Measurements from ENCODE around the gene PTPRD. TPM values are rescaled to one million over a fixed set of nuclear protein-coding genes. Genes with fewer than 3 reads are reported as not detected.
A peak's percentile ranks its signal among the peaks of the same experiment; 100 is the strongest.

PTPRD gene
- total RNA-seq, 1 donor from 2014 or later, result 1.8 TPM

DNA sequence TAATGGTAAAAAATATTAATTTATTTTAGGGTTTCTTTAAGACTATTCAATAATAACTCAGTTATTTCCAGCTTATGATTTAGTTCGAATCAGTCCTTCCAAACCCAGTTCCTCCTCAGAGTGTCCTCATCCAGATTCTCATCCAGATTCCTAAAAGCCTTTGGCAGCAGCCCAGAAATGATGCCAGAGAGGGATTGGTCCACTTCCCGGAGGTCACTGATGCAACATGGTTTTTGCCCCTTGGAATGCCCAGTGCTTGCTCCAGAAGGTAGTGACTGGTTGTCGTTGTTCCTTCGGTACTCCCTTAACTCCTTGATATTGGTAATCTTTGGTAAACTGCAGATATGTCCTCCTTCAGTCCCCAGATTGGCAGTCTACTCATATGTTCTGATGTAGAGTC, 2320.1 kb downstream of the PTPRD start:
- no peak for DNase-seq (ENCODE audit: low read depth in 2 of 2)

DNA sequence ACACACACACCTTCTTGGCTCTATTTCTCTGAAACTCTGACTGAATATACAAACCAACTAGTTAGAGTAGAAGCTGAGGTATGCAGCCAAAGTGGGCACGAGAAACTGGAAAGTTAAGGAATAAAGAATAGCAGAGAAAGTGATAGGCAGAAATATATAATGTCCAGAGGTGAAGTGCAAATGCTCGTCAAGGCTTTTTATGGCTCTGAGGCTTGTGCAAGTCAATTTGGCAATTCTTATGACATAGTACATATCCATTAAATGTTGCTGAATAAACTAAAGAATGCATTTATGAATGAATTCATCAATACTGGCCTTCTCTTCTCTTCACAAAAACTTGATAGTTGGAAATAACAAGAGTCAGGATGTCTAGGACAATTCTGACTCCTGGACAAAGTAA, 2323.1 kb downstream of the PTPRD start:
- DNase-seq (ENCODE audit: low read depth in 2 of 2), result no peak

- no peak for DNase-seq (ENCODE audit: low read depth in 2 of 2)
Observed at GRCh38 chr9:8287970-8288369, 2324.8 kb downstream of the PTPRD start.

DNA sequence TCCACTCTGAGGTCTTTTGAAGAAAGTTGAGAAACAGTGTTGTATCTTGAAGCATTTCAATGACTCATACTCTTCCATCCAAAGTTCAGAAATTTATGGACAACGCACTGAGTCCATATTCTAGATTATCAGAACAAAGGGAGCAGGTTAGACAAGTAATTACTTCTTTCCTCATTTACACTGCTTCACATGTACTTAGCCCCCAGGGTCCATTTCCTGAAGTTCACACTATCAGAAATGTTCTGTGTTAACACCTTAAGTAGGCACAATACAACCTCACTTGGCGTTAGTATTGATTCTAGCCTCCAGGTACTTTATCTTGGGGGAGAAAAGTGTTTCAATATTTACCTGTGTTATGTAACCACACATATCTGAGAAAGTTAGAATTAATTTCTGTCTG, 2325.3 kb downstream of the PTPRD start:
- no peak for DNase-seq (ENCODE audit: low read depth in 2 of 2)

DNA sequence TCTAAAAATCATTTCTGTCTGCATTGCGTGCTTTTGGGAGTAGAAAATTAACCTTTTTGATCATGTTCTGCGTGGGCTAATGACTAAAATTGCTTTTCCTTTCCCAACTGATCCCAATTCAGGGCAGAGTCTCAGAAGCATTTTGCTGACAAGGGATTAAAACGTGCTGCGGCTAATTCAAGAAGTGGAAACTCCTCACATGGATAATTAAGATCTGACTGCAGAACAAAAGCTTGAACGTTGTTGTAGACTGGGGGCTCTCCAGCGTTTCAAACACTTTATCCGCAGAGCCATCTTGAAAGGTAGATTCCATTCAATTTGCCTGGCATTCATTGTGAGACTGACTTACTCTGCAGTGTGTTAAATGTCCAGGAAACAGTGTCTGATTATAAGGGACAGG, 2327.9 kb downstream of the PTPRD start:
- no peak for DNase-seq (ENCODE audit: low read depth in 2 of 2)

- no peak for DNase-seq (ENCODE audit: low read depth in 2 of 2)
Observed at GRCh38 chr9:8282535-8282934, 2330.3 kb downstream of the PTPRD start.

DNA sequence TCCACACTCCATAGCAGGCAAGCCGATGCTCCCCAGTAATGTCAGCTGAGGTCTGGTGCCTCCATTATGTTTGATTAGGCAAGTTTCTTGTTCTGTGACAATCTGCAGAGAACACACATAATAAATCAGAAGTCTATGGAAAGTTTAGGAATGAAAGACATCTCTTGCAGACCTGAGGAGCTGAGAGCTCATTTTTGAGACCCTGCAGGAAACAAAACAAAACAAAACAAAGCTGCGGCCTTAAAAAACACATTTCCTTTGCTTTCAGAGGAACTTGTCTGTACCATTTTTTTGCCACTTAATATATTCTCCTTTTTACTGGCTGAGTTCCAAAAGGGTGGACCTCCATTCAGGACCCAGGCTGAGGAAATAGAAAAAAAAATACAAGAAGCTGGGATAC, 2332.0 kb downstream of the PTPRD start:
- peak in 1 of 2 donors; percentile 4 for DNase-seq (ENCODE audit: low read depth in 2 of 2)

- DNase-seq (ENCODE audit: low read depth in 2 of 2), result peak in 1 of 2 donors; percentile 71
Observed at GRCh38 chr9:8278048-8278447, 2334.8 kb downstream of the PTPRD start.

DNA sequence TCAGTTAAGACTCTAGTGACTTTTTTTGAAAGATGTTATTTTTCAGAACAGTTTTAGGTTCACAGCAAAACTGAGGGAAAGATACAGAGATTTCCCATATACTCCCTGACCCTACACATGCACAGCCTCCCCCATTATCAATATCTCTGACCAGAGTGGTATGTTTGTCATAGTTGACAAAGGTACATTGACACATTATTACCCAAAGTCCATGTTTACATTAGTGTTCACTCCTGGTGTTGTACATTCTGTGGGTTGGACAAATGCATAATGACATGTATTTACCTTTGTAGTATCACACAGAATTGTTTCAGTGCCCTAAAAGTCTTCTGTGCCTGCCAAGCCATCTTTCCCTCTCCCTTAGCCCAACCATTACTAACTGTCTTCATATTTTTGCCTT, 2342.6 kb downstream of the PTPRD start:
- no peak for DNase-seq (ENCODE audit: low read depth in 2 of 2)

DNA sequence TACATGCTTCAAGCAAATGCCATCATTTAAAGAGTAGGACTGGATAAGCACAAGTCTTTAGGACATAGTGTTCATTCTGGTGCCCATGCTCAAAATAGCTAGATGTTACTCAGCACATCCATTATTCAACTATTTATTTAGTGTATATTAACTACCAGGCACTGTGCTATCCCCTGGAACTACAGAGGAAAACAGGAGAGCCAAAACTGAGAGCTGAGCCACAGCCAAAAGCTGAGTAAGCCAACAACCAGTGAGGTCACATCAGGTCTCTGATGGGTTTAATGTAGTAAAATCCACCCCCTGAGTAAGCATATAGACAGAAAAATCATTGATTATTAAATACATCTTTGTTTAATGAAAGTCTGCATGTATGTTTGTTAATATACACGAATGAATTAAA, 2343.9 kb downstream of the PTPRD start:
- DNase-seq (ENCODE audit: low read depth in 2 of 2), result no peak

DNA sequence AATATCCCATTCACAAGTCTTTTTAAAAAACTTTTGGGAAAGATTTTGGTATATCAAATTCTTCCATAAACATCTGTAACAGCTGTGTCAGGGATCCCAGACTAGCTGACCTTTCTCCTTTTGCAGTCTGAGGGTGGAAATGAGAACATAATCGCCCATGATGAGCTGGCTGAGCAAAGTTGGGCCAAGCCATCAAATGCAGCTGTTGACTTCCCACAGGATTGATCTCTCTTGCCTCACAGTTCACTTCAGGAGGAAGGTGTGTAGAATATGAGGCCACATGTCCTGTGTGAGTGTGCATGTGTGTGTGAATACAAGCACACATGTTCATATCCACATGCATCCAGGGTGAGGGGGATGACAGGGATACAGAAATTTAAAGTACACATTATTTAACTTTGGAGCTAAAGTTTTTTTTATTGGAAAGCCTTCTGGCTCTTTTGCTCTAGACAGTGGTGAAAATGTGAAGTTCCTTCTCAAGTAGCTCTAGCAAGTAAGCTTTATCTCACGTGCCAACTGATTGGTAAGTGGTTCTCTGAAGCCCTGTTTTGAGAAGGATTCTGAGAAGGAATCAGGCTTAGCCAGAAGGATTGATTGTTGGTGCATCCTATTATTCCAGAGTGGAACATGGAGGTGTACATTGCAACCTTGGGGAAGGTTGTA, 2344.5 kb downstream of the PTPRD start:
- no peak for DNase-seq (ENCODE audit: low read depth in 2 of 2)

DNA sequence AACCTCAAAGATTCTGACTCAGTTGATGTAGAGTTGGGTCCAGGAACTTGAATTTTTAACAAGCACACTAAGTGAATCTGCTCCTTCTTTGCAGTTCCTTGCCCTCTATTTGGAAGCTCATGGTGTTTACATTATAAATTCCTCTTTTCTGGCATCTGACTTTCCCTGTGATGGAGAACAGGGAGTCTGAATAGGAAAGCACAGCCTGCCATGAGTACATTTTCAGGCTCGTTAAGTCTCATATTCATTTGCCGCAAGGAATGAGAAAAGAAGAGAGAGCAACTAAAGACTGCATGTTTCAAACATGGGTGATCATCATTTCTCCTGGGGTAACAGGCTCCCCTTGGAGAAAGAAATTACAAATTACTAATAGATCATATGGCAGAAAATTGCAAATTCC, 2345.2 kb downstream of the PTPRD start:
- DNase-seq (ENCODE audit: low read depth in 2 of 2), result no peak

- no peak for DNase-seq (ENCODE audit: low read depth in 2 of 2)
Observed at GRCh38 chr9:8266861-8267260, 2345.9 kb downstream of the PTPRD start.

GRCh38 chr9:8265281-8265680, 2347.5 kb downstream of the PTPRD start:
- no peak for DNase-seq (ENCODE audit: low read depth in 2 of 2)

Data from dermis microvascular lymphatic vessel endothelial cell (primary cell).